ENCODE results near the gene TH. TPM values are rescaled to one million over a fixed set of nuclear protein-coding genes. Genes with fewer than 3 reads are reported as not detected.

The TH gene
- total and polyA plus RNA-seq, 4 donors, result 0.99 to 8.8 (median 1.3) TPM

DNA sequence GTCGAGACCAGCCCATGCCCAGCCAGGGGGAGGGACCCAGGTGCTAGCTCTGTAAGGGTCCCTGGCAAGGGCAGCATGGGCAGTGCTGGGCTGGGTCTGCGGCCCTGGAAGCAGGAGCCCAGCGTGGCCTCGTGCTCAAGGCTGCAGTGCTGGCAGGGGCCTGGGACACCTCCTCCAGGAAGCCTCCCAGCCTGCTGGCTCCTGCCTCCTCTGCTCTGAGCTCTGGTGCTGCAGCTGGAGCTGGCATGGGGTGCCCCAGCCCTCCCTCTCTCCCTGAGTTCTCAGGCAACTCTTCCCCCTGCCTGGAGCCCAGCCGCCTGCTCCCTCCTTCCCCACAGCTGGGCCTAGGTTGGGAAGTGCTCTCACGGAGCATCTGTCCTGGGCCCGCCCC is 17.4 kb downstream of the TH start:
- DNase-seq (ENCODE audit: low read depth in 4 of 6, low spot score in 6 of 6), result no peak
- Histone ChIP-seq H3K4me3 (ENCODE audit: low read depth, low read length) (no peak overlapping the region), H3K9me3 (ENCODE audit: control insufficient read depth, insufficient read depth, low read length) (no peaks in the 10 kb centered on the region), H3K27me3 (ENCODE audit: control insufficient read depth, insufficient read depth, low read length) (peaks cover 7% of the 10 kb centered on the region), H3K4me1 (ENCODE audit: control insufficient read depth, insufficient read depth, low read length) (peaks cover 55% of the 10 kb centered on the region), H3K36me3 (ENCODE audit: control insufficient read depth, insufficient read depth, low read length) (no peaks in the 10 kb centered on the region), H3K27ac (ENCODE audit: low read depth, low read length) (no peak overlapping the region)
- WGBS (ENCODE audit: insufficient coverage), result 83% methylated on average over 6 of the region's 7 CpGs

DNA sequence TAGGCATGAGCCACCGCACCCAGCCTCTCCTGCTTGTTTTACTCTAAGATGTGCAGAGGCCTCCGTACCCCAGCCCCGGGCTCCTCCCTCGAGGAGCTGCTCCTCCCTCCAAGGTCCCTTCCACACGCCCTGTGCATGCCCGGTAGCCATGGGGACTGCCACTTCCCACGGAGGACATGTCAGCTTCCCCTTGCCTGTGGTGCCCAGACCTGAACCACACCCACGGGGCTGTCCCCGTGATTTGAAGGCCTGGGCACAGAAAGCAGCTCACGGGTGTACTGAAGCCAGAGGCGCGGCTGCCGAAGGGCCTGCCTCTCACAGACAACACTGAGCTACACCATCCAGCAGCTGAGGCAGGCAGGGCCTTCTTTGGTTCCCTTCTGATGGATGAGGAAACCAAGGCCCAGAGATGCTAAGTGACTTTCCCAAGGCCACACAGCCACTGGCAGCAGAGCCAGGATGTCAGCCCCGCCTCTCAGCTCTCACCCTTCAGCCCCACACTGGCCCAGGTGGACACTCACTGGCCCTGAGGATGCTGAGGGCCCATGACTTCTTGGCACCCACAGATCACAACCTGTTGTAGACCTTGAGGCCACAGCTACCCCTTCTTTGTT is 17.9 kb downstream of the TH start:
- 76% methylated on average over 14 of the region's 14 CpGs for WGBS (ENCODE audit: insufficient coverage)
- Histone ChIP-seq H3K4me1 (ENCODE audit: control insufficient read depth, insufficient read depth, low read length) (peaks cover 59% of the 10 kb centered on the region), H3K9me3 (ENCODE audit: control insufficient read depth, insufficient read depth, low read length) (no peaks in the 10 kb centered on the region), H3K36me3 (ENCODE audit: control insufficient read depth, insufficient read depth, low read length) (no peaks in the 10 kb centered on the region), H3K27ac (ENCODE audit: low read depth, low read length) (no peak overlapping the region), H3K27me3 (ENCODE audit: control insufficient read depth, insufficient read depth, low read length) (peaks cover 12% of the 10 kb centered on the region), H3K4me3 (ENCODE audit: low read depth, low read length) (no peak overlapping the region)
- DNase-seq (ENCODE audit: low read depth in 4 of 6, low spot score in 6 of 6), result no peak

DNA sequence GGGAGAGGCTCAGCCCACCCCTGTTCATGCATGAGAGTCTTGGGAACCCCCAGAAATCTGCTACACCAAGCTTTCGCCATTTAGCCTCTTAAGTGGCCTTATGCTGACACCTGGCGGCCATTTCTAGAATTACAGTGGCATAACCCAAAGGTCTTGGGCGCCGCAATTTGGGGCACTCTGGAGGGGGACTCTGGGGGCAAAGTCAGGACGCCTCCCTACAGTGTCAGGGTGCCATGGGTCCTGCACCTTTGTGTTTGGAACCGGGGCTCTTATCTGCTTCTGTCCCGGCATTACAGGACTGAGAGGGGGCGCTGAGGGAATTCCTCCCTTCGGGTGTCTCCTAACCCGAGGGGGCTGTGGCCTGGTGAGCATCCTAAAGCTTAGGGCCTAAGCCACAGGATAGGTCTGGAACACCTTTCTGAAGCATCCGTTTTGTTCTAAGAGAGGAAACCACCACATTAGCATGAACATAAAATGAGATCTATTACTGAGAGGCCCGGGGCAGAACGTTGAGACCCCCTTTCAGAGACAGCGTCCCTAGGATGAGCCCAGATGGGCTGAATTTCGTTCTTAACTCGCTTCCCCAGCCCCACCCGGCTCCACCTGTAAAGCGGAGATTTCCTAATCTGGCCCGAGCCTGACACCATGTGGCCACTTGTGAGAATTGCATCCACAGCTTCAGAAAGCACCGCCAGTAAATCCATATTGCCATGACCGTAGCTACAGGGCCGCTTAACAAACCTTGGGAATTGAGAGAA is 19.9 kb downstream of the TH start:
- H3K36me3 ChIP-seq (ENCODE audit: control insufficient read depth, insufficient read depth, low read length), result no peaks in the 10 kb centered on the region
- peak overlapping the region; percentile 47 for H3K27ac ChIP-seq (ENCODE audit: low read depth, low read length)
- peak overlapping the region; percentile 16 for H3K4me3 ChIP-seq (ENCODE audit: low read depth, low read length)
- H3K9me3 ChIP-seq (ENCODE audit: control insufficient read depth, insufficient read depth, low read length), result no peaks in the 10 kb centered on the region
- DNase-seq (ENCODE audit: low read depth in 4 of 6, low spot score in 6 of 6), result peak in 5 of 6 donors; percentile 63 to 97 (median 71)
- peaks cover 55% of the 10 kb centered on the region for H3K4me1 ChIP-seq (ENCODE audit: control insufficient read depth, insufficient read depth, low read length)
- H3K27me3 ChIP-seq (ENCODE audit: control insufficient read depth, insufficient read depth, low read length), result peaks cover 31% of the 10 kb centered on the region
- WGBS (ENCODE audit: insufficient coverage), result 2% methylated on average over 17 of the region's 22 CpGs

DNA sequence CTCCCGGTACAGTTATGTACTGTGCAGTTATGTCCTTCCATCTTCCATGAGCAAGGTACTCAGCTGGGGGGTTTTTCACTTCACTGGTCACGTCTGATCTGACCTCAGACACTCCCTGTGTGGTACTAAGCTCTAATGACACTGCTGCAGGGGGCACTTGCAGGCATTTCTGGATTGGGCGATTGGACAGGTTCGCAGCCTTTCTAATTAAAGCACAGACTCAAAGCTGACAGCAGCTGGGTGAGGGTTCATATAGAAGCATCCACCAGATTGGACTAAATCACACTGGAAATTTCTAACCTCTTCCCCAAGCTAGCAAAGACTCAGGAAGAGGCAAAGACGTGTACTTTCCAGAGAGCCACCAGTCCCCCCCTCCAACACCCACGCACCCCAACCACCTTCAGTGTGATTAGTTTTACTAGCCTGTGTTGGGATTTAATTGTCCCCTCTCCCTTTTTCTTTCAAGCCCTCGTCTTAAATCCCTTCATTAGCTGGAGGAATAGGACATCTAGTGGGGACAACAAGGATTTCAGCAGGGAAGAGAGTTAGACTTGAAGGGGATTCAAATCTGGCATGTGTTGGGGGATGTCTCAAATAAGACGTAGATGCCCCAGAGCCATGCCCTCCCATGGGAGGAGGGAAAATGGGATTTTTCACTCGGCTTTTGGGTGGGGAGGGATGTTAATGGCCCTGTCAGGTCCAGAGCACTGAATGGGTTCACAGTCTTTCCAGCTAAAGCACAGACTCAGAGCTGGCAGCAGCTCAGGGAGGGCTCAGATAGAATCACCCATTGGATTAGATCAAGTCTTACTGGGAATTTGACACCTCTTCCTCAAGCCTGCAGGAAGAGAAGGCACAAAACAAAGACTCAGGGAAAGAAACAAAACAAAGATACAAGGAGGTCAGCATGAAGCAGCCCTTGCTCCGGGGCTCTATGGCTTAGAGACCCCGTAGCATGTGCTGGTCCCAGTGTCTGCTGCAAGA is 21.5 kb downstream of the TH start:
- no peaks in the 10 kb centered on the region for H3K36me3 ChIP-seq (ENCODE audit: control insufficient read depth, insufficient read depth, low read length)
- 25% methylated on average over 7 of the region's 11 CpGs for WGBS (ENCODE audit: insufficient coverage)
- peaks cover 46% of the 10 kb centered on the region for H3K4me1 ChIP-seq (ENCODE audit: control insufficient read depth, insufficient read depth, low read length)
- H3K4me3 ChIP-seq (ENCODE audit: low read depth, low read length), result no peak overlapping the region
- H3K27me3 ChIP-seq (ENCODE audit: control insufficient read depth, insufficient read depth, low read length), result peaks cover 46% of the 10 kb centered on the region
- H3K27ac ChIP-seq (ENCODE audit: low read depth, low read length), result no peak overlapping the region
- peak in 5 of 6 donors; percentile 39 to 90 (median 55) for DNase-seq (ENCODE audit: low read depth in 4 of 6, low spot score in 6 of 6)
- no peaks in the 10 kb centered on the region for H3K9me3 ChIP-seq (ENCODE audit: control insufficient read depth, insufficient read depth, low read length)

DNA sequence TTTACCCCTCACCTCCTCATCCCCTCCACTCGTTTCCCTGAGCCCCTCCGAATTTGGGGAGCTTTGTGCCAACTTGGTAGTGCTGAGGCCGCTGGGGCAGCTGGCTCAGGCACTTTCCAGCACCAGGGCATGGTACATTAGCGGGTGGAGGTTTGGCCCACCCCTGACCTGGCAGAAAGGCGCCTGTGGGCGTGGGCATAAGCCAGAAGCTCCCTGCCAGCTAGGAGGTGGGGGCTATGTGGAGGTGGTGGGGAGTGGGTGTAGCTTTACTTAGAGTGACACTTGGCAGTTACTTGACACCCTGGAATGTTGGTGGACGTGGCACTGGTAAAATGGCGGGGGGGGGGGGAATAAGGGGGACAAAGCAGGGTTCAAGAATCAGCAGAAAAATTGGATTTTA is 22.2 kb downstream of the TH start:
- Histone ChIP-seq H3K27me3 (ENCODE audit: control insufficient read depth, insufficient read depth, low read length) (peaks cover 53% of the 10 kb centered on the region), H3K9me3 (ENCODE audit: control insufficient read depth, insufficient read depth, low read length) (no peaks in the 10 kb centered on the region), H3K36me3 (ENCODE audit: control insufficient read depth, insufficient read depth, low read length) (no peaks in the 10 kb centered on the region), H3K27ac (ENCODE audit: low read depth, low read length) (no peak overlapping the region), H3K4me1 (ENCODE audit: control insufficient read depth, insufficient read depth, low read length) (peaks cover 43% of the 10 kb centered on the region), H3K4me3 (ENCODE audit: low read depth, low read length) (no peak overlapping the region)
- no peak for DNase-seq (ENCODE audit: low read depth in 4 of 6, low spot score in 6 of 6)
- 76% methylated on average over 8 of the region's 8 CpGs for WGBS (ENCODE audit: insufficient coverage)

DNA sequence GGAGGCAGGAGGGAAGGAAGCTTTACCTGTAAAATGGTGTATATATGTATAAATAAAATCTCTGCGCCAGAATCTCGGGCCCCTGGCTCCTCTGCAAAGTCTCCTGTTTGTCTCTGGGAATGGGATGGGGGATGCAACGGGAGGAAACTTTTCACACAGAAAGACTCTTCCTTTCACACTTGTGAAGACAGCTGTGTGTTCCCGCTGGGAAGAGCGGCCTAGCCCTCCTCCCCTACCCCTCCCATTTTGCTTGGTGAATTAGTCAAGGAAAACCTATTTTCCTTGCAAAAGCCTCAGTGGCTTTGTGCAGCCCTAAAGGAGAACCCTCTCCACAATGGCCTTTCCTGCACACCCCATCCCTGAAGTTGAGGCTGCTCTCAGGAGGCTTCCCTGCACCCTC is 23.0 kb downstream of the TH start:
- H3K4me3 ChIP-seq (ENCODE audit: low read depth, low read length), result no peak overlapping the region
- no peak overlapping the region for H3K27ac ChIP-seq (ENCODE audit: low read depth, low read length)
- no peaks in the 10 kb centered on the region for H3K36me3 ChIP-seq (ENCODE audit: control insufficient read depth, insufficient read depth, low read length)
- peaks cover 62% of the 10 kb centered on the region for H3K27me3 ChIP-seq (ENCODE audit: control insufficient read depth, insufficient read depth, low read length)
- H3K9me3 ChIP-seq (ENCODE audit: control insufficient read depth, insufficient read depth, low read length), result no peaks in the 10 kb centered on the region
- no peak for DNase-seq (ENCODE audit: low read depth in 4 of 6, low spot score in 6 of 6)
- 20% methylated on average over 1 of the region's 5 CpGs for WGBS (ENCODE audit: insufficient coverage)
- H3K4me1 ChIP-seq (ENCODE audit: control insufficient read depth, insufficient read depth, low read length), result peaks cover 46% of the 10 kb centered on the region

DNA sequence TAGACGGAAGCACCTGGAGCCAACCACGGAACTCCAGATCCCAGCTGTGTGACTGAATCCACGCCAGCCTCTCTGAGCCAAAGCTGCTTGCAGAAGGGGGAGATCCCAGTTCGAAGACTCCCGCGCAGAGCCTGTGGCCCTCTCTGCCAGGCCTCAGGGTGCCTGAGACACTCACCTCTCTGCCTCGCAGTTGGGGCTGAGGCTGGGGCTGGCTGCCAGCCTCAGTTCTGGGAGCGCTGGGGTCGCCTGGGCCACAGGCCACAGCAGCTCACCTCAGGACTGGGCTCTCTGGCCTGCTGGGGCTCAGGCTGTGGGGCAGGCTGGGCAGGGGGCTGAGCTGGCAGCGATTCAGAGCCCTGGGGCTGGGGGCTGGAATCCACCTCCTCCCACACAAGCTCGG is 24.2 kb downstream of the TH start:
- Histone ChIP-seq H3K4me1 (ENCODE audit: control insufficient read depth, insufficient read depth, low read length) (peaks cover 46% of the 10 kb centered on the region), H3K27ac (ENCODE audit: low read depth, low read length) (no peak overlapping the region), H3K27me3 (ENCODE audit: control insufficient read depth, insufficient read depth, low read length) (peaks cover 74% of the 10 kb centered on the region), H3K36me3 (ENCODE audit: control insufficient read depth, insufficient read depth, low read length) (no peaks in the 10 kb centered on the region), H3K4me3 (ENCODE audit: low read depth, low read length) (no peak overlapping the region), H3K9me3 (ENCODE audit: control insufficient read depth, insufficient read depth, low read length) (no peaks in the 10 kb centered on the region)
- 37% methylated on average over 10 of the region's 11 CpGs for WGBS (ENCODE audit: insufficient coverage)
- no peak for DNase-seq (ENCODE audit: low read depth in 4 of 6, low spot score in 6 of 6)

DNA sequence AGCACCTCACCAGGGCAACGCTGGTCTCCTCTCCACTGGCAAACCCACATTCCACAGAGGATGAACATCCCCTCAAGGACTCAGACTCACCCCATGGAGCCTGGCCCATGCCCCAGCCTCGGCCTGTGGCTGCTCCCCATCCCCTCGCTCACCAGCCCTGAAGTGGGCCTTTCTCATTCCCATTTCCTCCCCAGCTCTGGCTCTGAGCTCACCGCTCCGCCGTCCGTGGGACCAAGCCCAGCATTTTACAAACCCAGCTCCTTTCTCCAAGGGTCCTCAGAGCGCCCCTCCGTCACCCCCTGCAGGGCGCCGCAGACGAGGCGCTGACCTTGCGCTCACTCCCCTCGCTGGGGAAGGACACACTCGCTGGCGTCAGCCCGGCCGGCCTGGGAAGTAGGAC is 25.6 kb downstream of the TH start:
- 15% methylated on average over 14 of the region's 19 CpGs for WGBS (ENCODE audit: insufficient coverage)
- H3K4me1 ChIP-seq (ENCODE audit: control insufficient read depth, insufficient read depth, low read length), result peaks cover 33% of the 10 kb centered on the region
- no peak overlapping the region for H3K27ac ChIP-seq (ENCODE audit: low read depth, low read length)
- no peaks in the 10 kb centered on the region for H3K9me3 ChIP-seq (ENCODE audit: control insufficient read depth, insufficient read depth, low read length)
- H3K4me3 ChIP-seq (ENCODE audit: low read depth, low read length), result no peak overlapping the region
- H3K36me3 ChIP-seq (ENCODE audit: control insufficient read depth, insufficient read depth, low read length), result no peaks in the 10 kb centered on the region
- DNase-seq (ENCODE audit: low read depth in 4 of 6, low spot score in 6 of 6), result no peak
- H3K27me3 ChIP-seq (ENCODE audit: control insufficient read depth, insufficient read depth, low read length), result peaks cover 87% of the 10 kb centered on the region

DNA sequence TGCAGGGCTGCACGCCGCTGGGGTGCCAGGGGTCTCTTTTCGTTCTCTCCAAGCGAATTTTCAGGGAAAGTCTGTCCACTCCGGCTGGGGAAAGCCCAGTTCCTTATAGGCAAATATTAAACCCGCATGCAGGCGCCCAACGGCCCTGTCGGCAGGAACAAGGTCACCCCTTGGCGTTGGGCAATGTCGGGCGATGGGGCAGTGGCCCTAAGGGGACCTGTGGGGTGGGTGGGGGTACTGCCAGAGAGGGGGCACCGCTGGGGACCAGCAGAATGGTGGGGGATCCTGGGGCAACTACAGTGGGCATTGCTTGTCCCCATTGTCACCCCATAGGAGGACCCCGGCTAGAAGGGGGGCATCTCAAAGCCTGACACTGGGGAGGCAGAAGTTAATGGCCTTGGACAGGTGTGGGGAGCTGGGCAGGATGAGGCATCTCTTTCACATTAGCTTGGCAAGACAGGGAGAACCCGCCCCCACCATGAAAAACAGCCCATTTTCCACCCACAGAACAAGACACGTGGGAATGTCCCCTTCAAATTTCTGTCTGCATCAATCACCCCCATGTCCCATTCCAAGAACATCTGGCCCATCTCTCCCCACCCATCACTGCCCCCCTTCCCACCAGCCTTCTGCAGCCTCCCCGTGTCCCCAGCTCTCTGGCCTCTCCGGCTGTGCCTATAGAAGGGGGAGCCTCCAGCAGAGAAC is 26.9 kb downstream of the TH start:
- Histone ChIP-seq H3K27ac (ENCODE audit: low read depth, low read length) (no peak overlapping the region), H3K9me3 (ENCODE audit: control insufficient read depth, insufficient read depth, low read length) (no peaks in the 10 kb centered on the region), H3K27me3 (ENCODE audit: control insufficient read depth, insufficient read depth, low read length) (peaks cover 95% of the 10 kb centered on the region), H3K36me3 (ENCODE audit: control insufficient read depth, insufficient read depth, low read length) (no peaks in the 10 kb centered on the region), H3K4me3 (ENCODE audit: low read depth, low read length) (no peak overlapping the region), H3K4me1 (ENCODE audit: control insufficient read depth, insufficient read depth, low read length) (peaks cover 32% of the 10 kb centered on the region)
- 10% methylated on average over 14 of the region's 18 CpGs for WGBS (ENCODE audit: insufficient coverage)
- DNase-seq (ENCODE audit: low read depth in 4 of 6, low spot score in 6 of 6), result no peak

Measured in spinal cord (tissue), 10 donors.